Stimulated activated CD8-positive, alpha-beta memory T cell treated with anti-CD3 and anti-CD28 coated beads, Interleukin-2, amount 100 ng/mL, for 1 hour (primary cell): Measurements from ENCODE around the gene CT83.

ENCODE experiments used
- DNase-seq, 2 donors: peaks; one replicate each; pipeline ENCODE4 v3.0.0-alpha.2; 2020; ENCODE audit warnings: low read depth in 2 of 2

Gene CT83, protein sequence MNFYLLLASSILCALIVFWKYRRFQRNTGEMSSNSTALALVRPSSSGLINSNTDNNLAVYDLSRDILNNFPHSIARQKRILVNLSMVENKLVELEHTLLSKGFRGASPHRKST

GRCh38 chrX:116462822-116463221 lies at the start of gene CT83:
Gene CT83, minus strand, starts transcription at chrX:116462976. Its CDS starts 120 bp downstream, at chrX:116462856.
- DNase-seq: no peak

- no peak for DNase-seq
Observed at GRCh38 chrX:116499780-116500179, 37.0 kb upstream of the CT83 start.

DNA sequence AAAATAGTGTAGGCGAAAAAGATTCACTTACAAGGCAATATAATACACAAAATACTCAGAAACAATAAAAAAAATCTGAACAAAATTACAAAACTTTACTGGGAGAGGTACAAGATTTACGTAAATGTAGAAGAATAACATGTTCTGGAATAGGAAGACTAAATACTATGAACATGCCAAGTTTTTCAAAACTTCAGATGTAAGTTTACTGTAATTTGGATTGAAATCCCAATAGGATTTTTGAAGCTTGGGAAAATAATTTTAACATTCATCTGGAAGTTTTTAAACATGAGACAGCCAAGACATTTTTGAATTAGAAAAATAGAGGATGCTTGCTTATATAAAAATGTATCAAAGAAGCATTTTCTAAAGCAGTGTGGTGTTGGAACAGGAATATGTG lies 30.5 kb upstream of the CT83 start:
- DNase-seq: no peak

GRCh38 chrX:116490104-116490503 lies 27.3 kb upstream of the CT83 start:
- DNase-seq: no peak

GRCh38 chrX:116480059-116480458 lies 17.3 kb upstream of the CT83 start:
- no peak for DNase-seq

GRCh38 chrX:116449156-116449555 lies 13.6 kb downstream of the CT83 start:
- DNase-seq: no peak

- no peak for DNase-seq
Observed at GRCh38 chrX:116436358-116436816, 26.4 kb downstream of the CT83 start, which contains the start of gene SLC6A14. Gene SLC6A14, plus strand, starts transcription at chrX:116436606. Its CDS starts 104 bp downstream, at chrX:116436710.

GRCh38 chrX:116435597-116435996 lies 27.2 kb downstream of the CT83 start:
- DNase-seq: no peak

GRCh38 chrX:116427978-116428377 lies 34.8 kb downstream of the CT83 start:
- no peak for DNase-seq

- DNase-seq: no peak
Observed at GRCh38 chrX:116417968-116418367, 44.8 kb downstream of the CT83 start.

- DNase-seq: no peak
Observed at GRCh38 chrX:116417214-116417613, 45.6 kb downstream of the CT83 start.

- DNase-seq: no peak
Observed at GRCh38 chrX:116413273-116413672, 49.5 kb downstream of the CT83 start.
